GM23338 (cell line): ENCODE measurements around the gene ISY1. TPM values are rescaled to one million over a fixed set of nuclear protein-coding genes. Genes with fewer than 3 reads are reported as not detected.

Experiments used
- ATAC-seq: fragments of 200-7000 bp; cut with Tn5 transposase; 3 replicates; pipeline ENCODE4 v1.9.1; 2020
- DNase-seq: peaks from one replicate; pipeline ENCODE4 v3.0.0-alpha.2; 2015; ENCODE audit warnings: low spot score
- H2AFZ ChIP-seq: fragments of 200-600 bp; sonication (generic); 2 replicates; pipeline ENCODE4 v1.8.0; 2016; ENCODE audit warnings: antibody characterized with exemption, mild to moderate bottlenecking, moderate library complexity
- H3F3A ChIP-seq: fragments of 200-600 bp; sonication (generic); replicated peaks from 2 replicates; pipeline ENCODE4 v1.8.0; 2017; ENCODE audit warnings: antibody characterized with exemption, mixed run types, low read depth
- H3K27ac ChIP-seq: fragments of 200-600 bp; sonication (generic); 2 replicates; pipeline ENCODE4 v1.6.1; 2016; ENCODE audit warnings: low read depth
- H3K27me3 ChIP-seq: fragments of 200-600 bp; sonication (generic); 2 replicates; pipeline ENCODE4 v1.8.0; 2016; ENCODE audit warnings: mild to moderate bottlenecking, mixed run types, moderate library complexity; ENCODE audit not compliant: insufficient read depth
- H3K36me3 ChIP-seq: fragments of 200-600 bp; sonication (generic); 2 replicates; pipeline ENCODE4 v1.8.0; 2016; ENCODE audit warnings: mild to moderate bottlenecking; ENCODE audit not compliant: insufficient read depth
- H3K4me1 ChIP-seq: fragments of 200-600 bp; sonication (generic); 2 replicates; pipeline ENCODE4 v1.8.0; 2016; ENCODE audit warnings: mild to moderate bottlenecking, moderate library complexity; ENCODE audit not compliant: insufficient read depth
- H3K4me2 ChIP-seq: fragments of 200-600 bp; sonication (generic); 2 replicates; pipeline ENCODE4 v1.7.1; 2017; ENCODE audit warnings: mixed run types
- H3K4me3 ChIP-seq: fragments of 200-600 bp; sonication (generic); 2 replicates; pipeline ENCODE4 v1.6.1; 2016; ENCODE audit warnings: mixed run types
- H3K79me2 ChIP-seq: fragments of 200-600 bp; sonication (generic); replicated peaks from 2 replicates; pipeline ENCODE4 v1.8.0; 2017; ENCODE audit warnings: mild to moderate bottlenecking; ENCODE audit not compliant: insufficient read depth
- H3K9me2 ChIP-seq: fragments of 200-600 bp; sonication (generic); 2 replicates; pipeline ENCODE4 v1.8.0; 2017; ENCODE audit not compliant: insufficient read depth
- H4K20me1 ChIP-seq: fragments of 200-600 bp; sonication (generic); replicated peaks from 2 replicates; pipeline ENCODE4 v1.8.0; 2017; ENCODE audit warnings: mild to moderate bottlenecking; ENCODE audit not compliant: insufficient read depth
- H3K27ac Mint-ChIP-seq: 2 replicates; pipeline ENCODE4 v1.8.0; 2020; ENCODE audit warnings: inconsistent platforms, mild to moderate bottlenecking, moderate library complexity, mixed read lengths
- H3K27me3 Mint-ChIP-seq: 3 replicates; pipeline ENCODE4 v1.8.0; 2022; ENCODE audit warnings: low read depth, mild to moderate bottlenecking, moderate library complexity, mixed read lengths, inconsistent platforms; ENCODE audit not compliant: insufficient read depth, poor library complexity
- H3K36me3 Mint-ChIP-seq: 3 replicates; pipeline ENCODE4 v1.8.0; 2021; ENCODE audit warnings: low read depth, mild to moderate bottlenecking, inconsistent platforms, moderate library complexity, mixed read lengths
- H3K4me1 Mint-ChIP-seq: 3 replicates; pipeline ENCODE4 v1.8.0; 2020; ENCODE audit warnings: mild to moderate bottlenecking, inconsistent platforms, mixed read lengths
- H3K4me3 Mint-ChIP-seq: 3 replicates; pipeline ENCODE4 v1.8.0; 2021; ENCODE audit warnings: moderate library complexity, mild to moderate bottlenecking, inconsistent platforms, mixed read lengths
- H3K9me3 Mint-ChIP-seq: 3 replicates; pipeline ENCODE4 v1.8.0; 2020; ENCODE audit warnings: moderate library complexity, mild to moderate bottlenecking, inconsistent platforms, mixed read lengths
- EZH2 ChIP-seq: fragments of 200-600 bp; sonication (generic); IDR thresholded peaks from one replicate; pipeline ENCODE4 v1.8.0; 2017; ENCODE audit warnings: antibody characterized with exemption, mild to moderate bottlenecking, low read depth; ENCODE audit not compliant: unreplicated experiment
- EZH2phosphoT487 ChIP-seq: fragments of 200-600 bp; sonication (generic); IDR thresholded peaks from one replicate; pipeline ENCODE4 v1.8.1; 2018; ENCODE audit warnings: antibody characterized with exemption; ENCODE audit not compliant: unreplicated experiment
- JUNB ChIP-seq: IDR thresholded peaks from one replicate; pipeline ENCODE4 v1.6.1; 2016; ENCODE audit warnings: antibody characterized with exemption; ENCODE audit not compliant: unreplicated experiment
- NANOG ChIP-seq: IDR thresholded peaks from 2 replicates; pipeline ENCODE4 v1.6.1; 2016; ENCODE audit warnings: antibody characterized with exemption, borderline replicate concordance
- POLR2AphosphoS5 ChIP-seq: IDR thresholded peaks from 2 replicates; pipeline ENCODE4 v1.6.1; 2016; ENCODE audit warnings: antibody characterized with exemption, low read depth
- STAT1 ChIP-seq: IDR thresholded peaks from one replicate; pipeline ENCODE4 v1.6.1; 2016; ENCODE audit warnings: antibody characterized with exemption; ENCODE audit not compliant: unreplicated experiment
- ZNF114 ChIP-seq: fragments of 250-450 bp; sonication (Bioruptor Pico); IDR thresholded peaks from 2 replicates; pipeline ENCODE4 v1.5.0; 2020; ENCODE audit warnings: mild to moderate bottlenecking, moderate library complexity
- ZNF462 ChIP-seq: fragments of 250-450 bp; sonication (Bioruptor Pico); IDR thresholded peaks from 2 replicates; pipeline ENCODE4 v1.5.0; 2020; ENCODE audit warnings: mild to moderate bottlenecking, moderate library complexity
- polyA plus RNA-seq: library from polyadenylated mRNA; unstranded; fragments of >200 nt; fragmentation: Nextera tagmentation; extraction: Ambion mirVana; gene quantifications from 2 replicates; pipeline ENCODE4 v1.2.1, GENCODE V29; 2016
- total RNA-seq: library from RNA; depleted of rRNA; stranded (reverse); fragments of >200 nt; shearing (Covaris generic); gene quantifications from 2 replicates; pipeline ENCODE4 v1.2.3, GENCODE V29; 2014
- TF ChIP-seq, protein P1 (sequence below): IDR thresholded peaks from one replicate; pipeline ENCODE4 v1.6.1; 2018; ENCODE audit warnings: antibody characterized with exemption; ENCODE audit not compliant: unreplicated experiment

ISY1 gene
- total and polyA plus RNA-seq, 2 experiments from 2014 or later, result 11.3 to 23.6 TPM

GRCh38 chr3:129121016-129121791 lies 39.7 kb downstream of the ISY1 start (continued):
- TF ChIP-seq, protein P1, sequence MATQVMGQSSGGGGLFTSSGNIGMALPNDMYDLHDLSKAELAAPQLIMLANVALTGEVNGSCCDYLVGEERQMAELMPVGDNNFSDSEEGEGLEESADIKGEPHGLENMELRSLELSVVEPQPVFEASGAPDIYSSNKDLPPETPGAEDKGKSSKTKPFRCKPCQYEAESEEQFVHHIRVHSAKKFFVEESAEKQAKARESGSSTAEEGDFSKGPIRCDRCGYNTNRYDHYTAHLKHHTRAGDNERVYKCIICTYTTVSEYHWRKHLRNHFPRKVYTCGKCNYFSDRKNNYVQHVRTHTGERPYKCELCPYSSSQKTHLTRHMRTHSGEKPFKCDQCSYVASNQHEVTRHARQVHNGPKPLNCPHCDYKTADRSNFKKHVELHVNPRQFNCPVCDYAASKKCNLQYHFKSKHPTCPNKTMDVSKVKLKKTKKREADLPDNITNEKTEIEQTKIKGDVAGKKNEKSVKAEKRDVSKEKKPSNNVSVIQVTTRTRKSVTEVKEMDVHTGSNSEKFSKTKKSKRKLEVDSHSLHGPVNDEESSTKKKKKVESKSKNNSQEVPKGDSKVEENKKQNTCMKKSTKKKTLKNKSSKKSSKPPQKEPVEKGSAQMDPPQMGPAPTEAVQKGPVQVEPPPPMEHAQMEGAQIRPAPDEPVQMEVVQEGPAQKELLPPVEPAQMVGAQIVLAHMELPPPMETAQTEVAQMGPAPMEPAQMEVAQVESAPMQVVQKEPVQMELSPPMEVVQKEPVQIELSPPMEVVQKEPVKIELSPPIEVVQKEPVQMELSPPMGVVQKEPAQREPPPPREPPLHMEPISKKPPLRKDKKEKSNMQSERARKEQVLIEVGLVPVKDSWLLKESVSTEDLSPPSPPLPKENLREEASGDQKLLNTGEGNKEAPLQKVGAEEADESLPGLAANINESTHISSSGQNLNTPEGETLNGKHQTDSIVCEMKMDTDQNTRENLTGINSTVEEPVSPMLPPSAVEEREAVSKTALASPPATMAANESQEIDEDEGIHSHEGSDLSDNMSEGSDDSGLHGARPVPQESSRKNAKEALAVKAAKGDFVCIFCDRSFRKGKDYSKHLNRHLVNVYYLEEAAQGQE, result no peak
- TF ChIP-seq ZNF114 (CRISPR knock-in tag), result no peak
- TF ChIP-seq POLR2AphosphoS5, result no peak; the same call in none of the 2 replicates
- no peak for TF ChIP-seq STAT1

GRCh38 chr3:129120254-129121004 lies 40.4 kb downstream of the ISY1 start:
- H3K9me3 Mint-ChIP-seq, result no peaks in the 10 kb centered on the region; the same call in 2 of the 3 replicates
- H3K36me3 ChIP-seq, result 0 out of 2 replicates have a peak, but pooled peaks cover 3% of the 10 kb centered on the region
- peak overlapping the region; percentile 81 for H3K4me2 ChIP-seq
- H4K20me1 ChIP-seq, result peaks cover 4% of the 10 kb centered on the region; the same call in 1 of the 2 replicates
- peaks cover 8% of the 10 kb centered on the region for H3F3A ChIP-seq
- no peaks in the 10 kb centered on the region for H3K27me3 ChIP-seq
- H3K27me3 Mint-ChIP-seq, result peaks cover 12% of the 10 kb centered on the region
- H3K4me3 Mint-ChIP-seq, result peak overlapping the region; percentile 74
- H3K9me2 ChIP-seq, result no peaks in the 10 kb centered on the region
- H3K4me1 Mint-ChIP-seq, result peaks cover 54% of the 10 kb centered on the region
- ATAC-seq, result peak; percentile 23
- peak overlapping the region; percentile 62 for H3K4me3 ChIP-seq
- H3K36me3 Mint-ChIP-seq, result peaks cover 5% of the 10 kb centered on the region
- peak overlapping the region; percentile 95 for H3K27ac Mint-ChIP-seq
- DNase-seq, result peak; percentile 96
- no peak overlapping the region for H2AFZ ChIP-seq
- H3K79me2 ChIP-seq, result peaks cover 48% of the 10 kb centered on the region
- peaks cover 49% of the 10 kb centered on the region for H3K4me1 ChIP-seq
- peak overlapping the region; percentile 95 for H3K27ac ChIP-seq
- TF ChIP-seq EZH2phosphoT487 (no peak), JUNB (no peak), NANOG (no peak), EZH2 (no peak), ZNF462 (no peak), POLR2AphosphoS5 (peak; percentile 82)
- TF ChIP-seq, protein P1, result no peak
